ENCODE data around the gene LRRC55.

- TF ChIP-seq CTCF (conservative IDR thresholded peaks at IDR 0.05) (no peak), ZFX (IDR thresholded peaks at IDR 0.05) (no peak)
These were observed 21.6 kb downstream of the LRRC55 start for GRCh38 chr11:57203359-57203758.
